VCaP (cell line): Measurements from ENCODE around the gene PALD1.

Experiments
- H3K27ac ChIP-seq: fragments of 450-650 bp; 2 replicates; pipeline ENCODE4 v1.5.1; 2017
- TF ChIP-seq, protein P1 (sequence below): fragments of 450-650 bp; conservative IDR thresholded peaks from 2 replicates; pipeline ENCODE4 v1.5.1; 2017; ENCODE audit warnings: mild to moderate bottlenecking, moderate library complexity

The PALD1 gene

DNA sequence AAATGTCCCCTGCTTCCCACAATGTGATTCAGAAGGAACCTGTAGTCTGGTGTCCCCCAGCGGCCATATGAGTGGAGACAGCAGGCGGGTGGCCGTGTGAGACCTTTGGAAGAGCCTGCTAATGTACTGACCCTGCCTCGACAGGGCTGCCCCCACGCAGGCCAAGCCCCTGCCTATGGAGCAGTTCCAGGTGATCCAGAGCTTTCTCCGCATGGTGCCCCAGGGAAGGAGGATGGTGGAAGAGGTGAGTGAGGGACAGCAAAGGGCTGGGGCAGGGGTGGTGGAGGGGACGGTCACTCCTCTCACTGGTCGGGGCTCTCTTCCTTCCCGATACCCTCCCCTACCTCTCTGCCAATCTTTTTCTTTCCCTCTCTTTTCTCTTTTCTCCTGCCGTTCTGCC lies 55.7 kb downstream of the PALD1 start:
- TF ChIP-seq, protein P1, sequence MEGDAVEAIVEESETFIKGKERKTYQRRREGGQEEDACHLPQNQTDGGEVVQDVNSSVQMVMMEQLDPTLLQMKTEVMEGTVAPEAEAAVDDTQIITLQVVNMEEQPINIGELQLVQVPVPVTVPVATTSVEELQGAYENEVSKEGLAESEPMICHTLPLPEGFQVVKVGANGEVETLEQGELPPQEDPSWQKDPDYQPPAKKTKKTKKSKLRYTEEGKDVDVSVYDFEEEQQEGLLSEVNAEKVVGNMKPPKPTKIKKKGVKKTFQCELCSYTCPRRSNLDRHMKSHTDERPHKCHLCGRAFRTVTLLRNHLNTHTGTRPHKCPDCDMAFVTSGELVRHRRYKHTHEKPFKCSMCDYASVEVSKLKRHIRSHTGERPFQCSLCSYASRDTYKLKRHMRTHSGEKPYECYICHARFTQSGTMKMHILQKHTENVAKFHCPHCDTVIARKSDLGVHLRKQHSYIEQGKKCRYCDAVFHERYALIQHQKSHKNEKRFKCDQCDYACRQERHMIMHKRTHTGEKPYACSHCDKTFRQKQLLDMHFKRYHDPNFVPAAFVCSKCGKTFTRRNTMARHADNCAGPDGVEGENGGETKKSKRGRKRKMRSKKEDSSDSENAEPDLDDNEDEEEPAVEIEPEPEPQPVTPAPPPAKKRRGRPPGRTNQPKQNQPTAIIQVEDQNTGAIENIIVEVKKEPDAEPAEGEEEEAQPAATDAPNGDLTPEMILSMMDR: no peak
- no peak overlapping the region for H3K27ac ChIP-seq

DNA sequence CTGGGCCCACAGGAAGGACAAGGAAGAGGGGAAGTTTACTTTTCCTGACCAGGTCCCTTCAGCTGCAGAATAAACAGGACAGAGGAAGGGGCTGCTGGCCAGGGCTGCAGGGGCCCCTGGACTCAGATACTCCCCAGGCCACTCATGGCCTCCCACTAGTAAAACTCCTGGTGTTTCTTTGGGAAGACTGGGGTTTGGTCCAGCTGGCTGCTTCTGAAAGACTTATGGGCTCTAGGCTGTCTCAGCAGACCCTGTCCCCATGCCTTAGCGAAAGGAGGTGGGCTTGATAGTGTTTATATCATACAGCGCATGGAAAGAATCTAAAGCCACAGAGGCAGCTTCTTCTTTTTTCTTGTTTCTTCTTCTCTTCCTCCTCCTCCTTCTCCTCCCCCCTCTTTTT lies 56.4 kb downstream of the PALD1 start:
- H3K27ac ChIP-seq: no peak overlapping the region
- TF ChIP-seq, protein P1: no peak

DNA sequence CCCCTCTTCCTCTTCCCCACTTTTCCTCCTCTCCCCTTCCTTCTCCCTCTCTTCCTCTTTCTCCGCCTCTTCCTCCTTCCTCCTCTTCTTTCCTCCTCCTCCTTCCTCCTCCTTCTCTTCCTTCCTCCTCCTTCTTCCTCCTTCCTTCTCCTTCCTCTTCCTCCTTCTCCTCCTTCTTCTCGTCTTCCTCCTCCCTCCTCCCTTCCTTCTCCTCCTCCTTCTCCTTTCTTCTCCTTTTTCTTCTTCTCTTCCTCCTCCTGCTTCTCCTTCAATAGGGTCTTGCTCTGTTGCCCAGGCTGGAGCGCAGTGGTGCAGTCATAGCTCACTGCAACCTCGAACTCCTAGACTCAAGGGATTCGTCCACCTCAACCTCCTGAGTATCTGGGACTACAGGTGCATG lies 56.9 kb downstream of the PALD1 start:
- TF ChIP-seq, protein P1: no peak

DNA sequence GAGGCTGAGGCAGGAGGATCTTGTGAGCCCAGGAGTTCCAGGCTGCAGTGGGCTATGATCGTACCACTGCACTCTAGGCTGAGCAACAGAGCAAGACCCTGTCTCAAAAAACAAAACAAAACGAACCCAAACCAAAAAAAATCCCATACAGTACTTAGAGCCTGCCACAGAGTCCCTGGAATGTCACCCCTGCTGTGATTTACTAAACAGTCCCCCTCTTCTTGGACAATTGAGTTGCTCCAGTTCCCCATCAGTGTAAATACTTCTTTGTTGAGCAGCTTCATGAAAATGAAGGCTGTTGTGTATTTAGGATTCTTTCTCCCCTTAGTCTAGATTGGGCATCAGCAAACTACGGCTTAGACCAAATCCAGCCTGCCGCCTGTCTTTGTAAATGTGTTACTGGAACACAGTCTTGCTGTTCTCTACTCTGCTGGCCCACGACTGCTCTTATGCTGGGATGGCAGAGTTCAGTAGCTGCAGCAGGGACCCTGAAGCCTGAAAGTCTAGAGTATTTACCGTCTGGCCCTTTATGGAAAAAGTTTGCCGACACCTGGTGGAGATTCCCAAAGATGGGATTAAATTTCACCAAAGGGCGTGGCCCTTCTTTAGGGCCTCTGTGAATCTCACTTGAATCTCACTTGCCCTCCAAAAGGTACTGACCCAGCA lies 57.8 kb downstream of the PALD1 start:
- H3K27ac ChIP-seq: no peak overlapping the region
- TF ChIP-seq, protein P1: no peak

More for the DNA sequence above, 56.9 kb downstream of the PALD1 start:
- H3K27ac ChIP-seq: no peak overlapping the region

DNA sequence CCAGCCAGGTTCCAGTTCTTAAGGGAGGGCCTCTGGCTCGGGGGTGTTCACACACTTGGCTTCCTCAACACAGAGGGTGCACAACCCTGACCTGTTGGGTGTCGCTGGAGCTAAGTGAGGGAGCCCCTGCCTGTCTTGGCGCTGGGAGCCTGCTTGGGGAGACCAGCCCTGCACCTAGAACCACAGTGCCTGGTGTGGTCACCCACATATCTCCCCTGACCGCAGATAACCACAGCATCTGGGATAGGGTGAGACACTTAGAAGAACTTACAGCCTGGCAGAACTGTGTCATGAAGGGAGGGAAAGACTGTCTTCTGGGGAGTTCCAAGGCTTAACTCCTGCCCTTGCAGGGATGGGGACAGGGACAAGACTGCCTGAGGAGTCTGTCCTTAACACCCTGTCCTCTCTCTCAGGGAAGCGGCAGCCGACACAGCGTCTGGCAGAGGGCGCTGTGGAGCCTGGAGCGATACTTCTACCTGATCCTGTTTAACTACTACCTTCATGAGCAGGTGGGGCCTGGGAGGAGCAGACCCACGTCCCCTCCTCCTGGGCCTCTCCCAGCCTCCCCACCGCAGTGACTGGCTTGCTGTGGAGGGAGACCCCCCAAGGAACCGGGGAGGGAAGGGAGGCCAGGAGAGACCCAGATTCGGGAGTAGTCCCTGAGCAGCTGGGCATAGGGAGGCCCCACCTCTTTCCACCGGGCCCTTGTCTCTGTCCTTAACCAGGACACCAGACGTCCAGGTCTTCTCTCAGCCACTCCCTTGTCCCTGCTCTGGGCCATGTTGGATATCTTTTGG lies 59.0 kb downstream of the PALD1 start:
- H3K27ac ChIP-seq: no peak overlapping the region

DNA sequence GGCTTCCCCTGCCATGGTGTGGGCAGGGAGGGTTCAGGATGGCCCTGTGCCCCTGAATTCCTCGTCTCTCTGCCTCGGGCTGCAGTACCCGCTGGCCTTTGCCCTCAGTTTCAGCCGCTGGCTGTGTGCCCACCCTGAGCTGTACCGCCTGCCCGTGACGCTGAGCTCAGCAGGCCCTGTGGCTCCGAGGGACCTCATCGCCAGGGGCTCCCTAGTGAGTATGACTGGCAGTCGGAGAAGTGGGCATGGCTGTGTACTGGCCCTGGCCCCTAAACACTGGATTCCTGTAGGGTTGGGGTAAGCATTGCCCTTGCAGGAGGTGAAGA lies 59.6 kb downstream of the PALD1 start:
- no peak overlapping the region for H3K27ac ChIP-seq
- TF ChIP-seq, protein P1: no peak

More for the DNA sequence above, 59.0 kb downstream of the PALD1 start:
- TF ChIP-seq, protein P1: peak; percentile 70

DNA sequence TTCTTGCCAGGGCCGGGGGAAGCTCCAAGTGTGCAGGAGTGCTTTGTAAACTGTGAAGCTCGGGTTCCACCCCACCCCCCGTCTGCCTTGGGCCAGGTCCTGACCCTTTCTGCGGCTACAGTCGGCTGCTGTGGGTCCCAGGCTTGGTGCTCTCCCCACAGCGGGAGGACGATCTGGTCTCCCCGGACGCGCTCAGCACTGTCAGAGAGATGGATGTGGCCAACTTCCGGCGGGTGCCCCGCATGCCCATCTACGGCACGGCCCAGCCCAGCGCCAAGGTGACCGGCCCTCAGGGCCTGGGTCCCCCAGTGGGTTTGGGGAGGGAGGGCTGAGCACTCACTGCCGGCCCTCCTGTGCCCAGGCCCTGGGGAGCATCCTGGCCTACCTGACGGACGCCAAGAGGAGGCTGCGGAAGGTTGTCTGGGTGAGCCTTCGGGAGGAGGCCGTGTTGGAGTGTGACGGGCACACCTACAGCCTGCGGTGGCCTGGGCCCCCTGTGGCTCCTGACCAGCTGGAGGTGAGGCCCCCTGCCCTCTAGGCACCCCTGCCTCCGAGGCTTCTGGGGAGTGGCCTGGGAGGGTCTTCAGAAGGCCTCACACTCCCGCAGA lies 60.3 kb downstream of the PALD1 start:
- H3K27ac ChIP-seq: no peak overlapping the region
- TF ChIP-seq, protein P1: no peak
